ENCODE data around the gene PTMS. TPM values are rescaled to one million over a fixed set of nuclear protein-coding genes. Genes with fewer than 3 reads are reported as not detected.

PTMS gene
- total and polyA plus RNA-seq, 3 donors from 2014 or later: 53.4 to 185 (median 64.3) TPM

- TF ChIP-seq CTCF (IDR thresholded peaks at IDR 0.05) (no peak), POLR2A (IDR thresholded peaks at IDR 0.05) (no peak)
- intact Hi-C loops (cut with DNase I; ENCODE audit: low total_unique reads): no loop called here
- WGBS, 2 donors: 52 to 56% methylated on average over 1 of the region's 1 CpG
- Histone ChIP-seq H3K36me3 (ENCODE audit: low read depth, missing control alignments) (no peaks in the 10 kb centered on the region), H3K9me3 (no peaks in the 10 kb centered on the region), H3K4me1 (no peaks in the 10 kb centered on the region), H3K27me3 (no peaks in the 10 kb centered on the region), H3K4me3 (no peak overlapping the region), H3K27ac (no peak overlapping the region)
- no peak for DNase-seq
Observed at GRCh38 chr12:6807170-6807569, 41.0 kb downstream of the PTMS start.

- Histone ChIP-seq H3K9me3 (no peaks in the 10 kb centered on the region), H3K4me1 (no peaks in the 10 kb centered on the region), H3K27me3 (no peaks in the 10 kb centered on the region), H3K27ac (no peak overlapping the region), H3K36me3 (ENCODE audit: low read depth, missing control alignments) (no peaks in the 10 kb centered on the region), H3K4me3 (no peak overlapping the region)
- WGBS, 2 donors: 86 to 89% methylated on average over 10 of the region's 10 CpGs
- DNase-seq: no peak
- intact Hi-C loops (cut with DNase I; ENCODE audit: low total_unique reads): no loop called here
- TF ChIP-seq CTCF (IDR thresholded peaks at IDR 0.05): no peak
- no peak for TF ChIP-seq POLR2A (IDR thresholded peaks at IDR 0.05)
Observed at GRCh38 chr12:6809056-6809455, 42.9 kb downstream of the PTMS start.

GRCh38 chr12:6810758-6811157, 44.6 kb downstream of the PTMS start:
- no peaks in the 10 kb centered on the region for H3K36me3 ChIP-seq (ENCODE audit: low read depth, missing control alignments)
- H3K4me1 ChIP-seq: no peaks in the 10 kb centered on the region
- H3K27ac ChIP-seq: no peak overlapping the region
- intact Hi-C loops (cut with DNase I; ENCODE audit: low total_unique reads): no loop called here
- WGBS, 2 donors: 78 to 88% methylated on average over 1 of the region's 1 CpG
- no peaks in the 10 kb centered on the region for H3K27me3 ChIP-seq
- no peak for DNase-seq
- no peak overlapping the region for H3K4me3 ChIP-seq
- H3K9me3 ChIP-seq: no peaks in the 10 kb centered on the region
- TF ChIP-seq CTCF (IDR thresholded peaks at IDR 0.05) (no peak), POLR2A (IDR thresholded peaks at IDR 0.05) (no peak)

- intact Hi-C loops (cut with DNase I; ENCODE audit: low total_unique reads): no loop called here
- 79 to 84% methylated on average over 4 of the region's 4 CpGs for WGBS, 2 donors
- Histone ChIP-seq H3K27me3 (no peaks in the 10 kb centered on the region), H3K27ac (no peak overlapping the region), H3K9me3 (no peaks in the 10 kb centered on the region), H3K4me1 (no peaks in the 10 kb centered on the region), H3K4me3 (no peak overlapping the region), H3K36me3 (ENCODE audit: low read depth, missing control alignments) (no peaks in the 10 kb centered on the region)
- TF ChIP-seq POLR2A (IDR thresholded peaks at IDR 0.05): no peak
- TF ChIP-seq CTCF (IDR thresholded peaks at IDR 0.05): no peak
- no peak for DNase-seq
Observed at GRCh38 chr12:6813363-6813762, 47.2 kb downstream of the PTMS start.

- Histone ChIP-seq H3K4me1 (no peaks in the 10 kb centered on the region), H3K27ac (no peak overlapping the region), H3K4me3 (no peak overlapping the region), H3K27me3 (no peaks in the 10 kb centered on the region), H3K9me3 (no peaks in the 10 kb centered on the region), H3K36me3 (ENCODE audit: low read depth, missing control alignments) (no peaks in the 10 kb centered on the region)
- DNase-seq: no peak
- no peak for TF ChIP-seq POLR2A (IDR thresholded peaks at IDR 0.05)
- TF ChIP-seq CTCF (IDR thresholded peaks at IDR 0.05): no peak
- intact Hi-C loops (cut with DNase I; ENCODE audit: low total_unique reads): no loop called here
- 64 to 73% methylated on average over 3 of the region's 3 CpGs for WGBS, 2 donors
Observed at GRCh38 chr12:6816598-6816997, 50.4 kb downstream of the PTMS start.

All from testis (tissue), 3 donors.